ENCODE results near the gene DHX16.

Gene DHX16

GRCh38 chr6:30703821-30704220, 31.0 kb upstream of the DHX16 start:
- no peak for TF ChIP-seq CTCF (IDR thresholded peaks at IDR 0.05)

- no peak for TF ChIP-seq CTCF (IDR thresholded peaks at IDR 0.05)
Observed at GRCh38 chr6:30703011-30703410, 30.2 kb upstream of the DHX16 start.

- TF ChIP-seq CTCF (IDR thresholded peaks at IDR 0.05), result no peak
Observed at GRCh38 chr6:30700340-30700739, 27.5 kb upstream of the DHX16 start.

- TF ChIP-seq CTCF (IDR thresholded peaks at IDR 0.05), result no peak
Observed at GRCh38 chr6:30696432-30696831, 23.6 kb upstream of the DHX16 start.

- no peak for TF ChIP-seq CTCF (IDR thresholded peaks at IDR 0.05)
Observed at GRCh38 chr6:30691208-30691847, 18.5 kb upstream of the DHX16 start.

GRCh38 chr6:30690403-30691207, 17.8 kb upstream of the DHX16 start, which contains the start of gene NRM:
Gene NRM, minus strand, starts transcription at chr6:30690984. Its CDS starts 10 bp downstream, at chr6:30690974.
- TF ChIP-seq CTCF (IDR thresholded peaks at IDR 0.05), result no peak

- TF ChIP-seq CTCF (IDR thresholded peaks at IDR 0.05), result no peak
Observed at GRCh38 chr6:30689985-30690384, 17.2 kb upstream of the DHX16 start.

All from LNCAP (cell line).